ENCODE results near the gene MDFIC.

DNA sequence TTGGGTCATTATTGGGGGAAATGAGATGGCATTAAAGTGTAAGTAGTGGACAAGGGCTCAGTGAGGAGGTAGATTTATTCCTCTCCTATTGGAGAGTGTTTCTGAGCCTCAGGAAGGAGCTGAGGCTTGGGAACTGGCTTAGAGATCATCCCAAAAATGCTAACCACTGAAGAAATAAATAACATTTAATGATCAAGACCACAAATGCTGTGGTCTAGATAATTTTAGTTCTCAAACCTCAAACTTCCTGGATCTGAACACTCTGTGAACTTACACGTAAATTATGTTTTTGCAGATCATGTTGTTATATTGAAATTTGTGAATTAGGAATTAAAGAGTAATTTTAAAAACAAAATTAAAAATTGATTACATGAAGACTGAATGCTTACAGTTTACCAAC lies 27.3 kb downstream of the MDFIC start:
- no peak for TF ChIP-seq POLR2A (IDR thresholded peaks at IDR 0.05)
- TF ChIP-seq, protein P1, sequence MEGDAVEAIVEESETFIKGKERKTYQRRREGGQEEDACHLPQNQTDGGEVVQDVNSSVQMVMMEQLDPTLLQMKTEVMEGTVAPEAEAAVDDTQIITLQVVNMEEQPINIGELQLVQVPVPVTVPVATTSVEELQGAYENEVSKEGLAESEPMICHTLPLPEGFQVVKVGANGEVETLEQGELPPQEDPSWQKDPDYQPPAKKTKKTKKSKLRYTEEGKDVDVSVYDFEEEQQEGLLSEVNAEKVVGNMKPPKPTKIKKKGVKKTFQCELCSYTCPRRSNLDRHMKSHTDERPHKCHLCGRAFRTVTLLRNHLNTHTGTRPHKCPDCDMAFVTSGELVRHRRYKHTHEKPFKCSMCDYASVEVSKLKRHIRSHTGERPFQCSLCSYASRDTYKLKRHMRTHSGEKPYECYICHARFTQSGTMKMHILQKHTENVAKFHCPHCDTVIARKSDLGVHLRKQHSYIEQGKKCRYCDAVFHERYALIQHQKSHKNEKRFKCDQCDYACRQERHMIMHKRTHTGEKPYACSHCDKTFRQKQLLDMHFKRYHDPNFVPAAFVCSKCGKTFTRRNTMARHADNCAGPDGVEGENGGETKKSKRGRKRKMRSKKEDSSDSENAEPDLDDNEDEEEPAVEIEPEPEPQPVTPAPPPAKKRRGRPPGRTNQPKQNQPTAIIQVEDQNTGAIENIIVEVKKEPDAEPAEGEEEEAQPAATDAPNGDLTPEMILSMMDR (IDR thresholded peaks at IDR 0.05): no peak

Data from sigmoid colon (tissue), 3 donors.